HL-60 (cell line): ENCODE measurements around the gene EPHA4.

Experiments
- POLR2AphosphoS5 ChIP-seq: IDR thresholded peaks from 2 replicates; pipeline ENCODE4 v1.6.1; 2012; ENCODE audit warnings: low read depth
- TF ChIP-seq, protein P1 (sequence below): IDR thresholded peaks from one replicate; pipeline ENCODE4 v1.5.1; 2011; ENCODE audit warnings: low read length, control low read depth, inconsistent platforms; ENCODE audit not compliant: insufficient read depth

DNA sequence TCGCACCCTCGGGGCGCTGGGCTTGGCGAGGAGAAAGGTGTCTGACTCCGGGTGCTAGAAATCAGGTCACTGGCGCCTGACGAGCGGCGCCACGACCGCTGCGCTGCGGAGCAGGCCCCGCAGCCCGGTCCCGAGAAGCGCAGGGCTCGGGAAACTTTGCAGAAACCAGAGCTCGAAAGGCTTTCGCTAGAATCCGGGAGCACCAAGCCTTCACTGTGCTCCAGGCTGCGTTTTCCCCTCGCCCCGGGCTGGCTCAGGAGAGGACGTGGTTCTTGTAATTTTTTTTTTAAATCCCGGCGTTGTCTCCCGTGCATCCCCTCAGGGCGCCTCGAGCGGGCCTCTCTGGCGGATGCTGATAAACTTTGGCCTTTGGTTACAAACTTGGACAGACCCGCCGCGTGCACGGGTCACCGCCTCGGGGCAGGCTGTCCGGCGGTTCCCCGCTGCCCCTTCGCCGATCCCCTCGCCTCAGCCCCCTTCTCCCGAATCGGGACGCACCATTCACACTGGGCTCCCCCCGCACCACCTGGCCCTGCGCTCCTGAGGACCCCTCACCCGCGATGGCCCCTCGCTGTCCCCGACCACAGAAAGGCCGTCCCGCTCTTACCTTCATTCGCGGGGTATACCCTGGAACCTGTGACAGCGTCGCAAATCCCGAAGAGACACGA lies 419 bp downstream of the EPHA4 start:
- TF ChIP-seq POLR2AphosphoS5, result no peak
- TF ChIP-seq, protein P1, sequence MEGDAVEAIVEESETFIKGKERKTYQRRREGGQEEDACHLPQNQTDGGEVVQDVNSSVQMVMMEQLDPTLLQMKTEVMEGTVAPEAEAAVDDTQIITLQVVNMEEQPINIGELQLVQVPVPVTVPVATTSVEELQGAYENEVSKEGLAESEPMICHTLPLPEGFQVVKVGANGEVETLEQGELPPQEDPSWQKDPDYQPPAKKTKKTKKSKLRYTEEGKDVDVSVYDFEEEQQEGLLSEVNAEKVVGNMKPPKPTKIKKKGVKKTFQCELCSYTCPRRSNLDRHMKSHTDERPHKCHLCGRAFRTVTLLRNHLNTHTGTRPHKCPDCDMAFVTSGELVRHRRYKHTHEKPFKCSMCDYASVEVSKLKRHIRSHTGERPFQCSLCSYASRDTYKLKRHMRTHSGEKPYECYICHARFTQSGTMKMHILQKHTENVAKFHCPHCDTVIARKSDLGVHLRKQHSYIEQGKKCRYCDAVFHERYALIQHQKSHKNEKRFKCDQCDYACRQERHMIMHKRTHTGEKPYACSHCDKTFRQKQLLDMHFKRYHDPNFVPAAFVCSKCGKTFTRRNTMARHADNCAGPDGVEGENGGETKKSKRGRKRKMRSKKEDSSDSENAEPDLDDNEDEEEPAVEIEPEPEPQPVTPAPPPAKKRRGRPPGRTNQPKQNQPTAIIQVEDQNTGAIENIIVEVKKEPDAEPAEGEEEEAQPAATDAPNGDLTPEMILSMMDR, result no peak
